ENCODE results near the gene SOHLH1.
"Not testable (repeated sequence)": the region's sequence is repeated elsewhere in the genome, so short reads cannot be mapped to it uniquely, and the experiment has no call there.

The SOHLH1 gene

DNA sequence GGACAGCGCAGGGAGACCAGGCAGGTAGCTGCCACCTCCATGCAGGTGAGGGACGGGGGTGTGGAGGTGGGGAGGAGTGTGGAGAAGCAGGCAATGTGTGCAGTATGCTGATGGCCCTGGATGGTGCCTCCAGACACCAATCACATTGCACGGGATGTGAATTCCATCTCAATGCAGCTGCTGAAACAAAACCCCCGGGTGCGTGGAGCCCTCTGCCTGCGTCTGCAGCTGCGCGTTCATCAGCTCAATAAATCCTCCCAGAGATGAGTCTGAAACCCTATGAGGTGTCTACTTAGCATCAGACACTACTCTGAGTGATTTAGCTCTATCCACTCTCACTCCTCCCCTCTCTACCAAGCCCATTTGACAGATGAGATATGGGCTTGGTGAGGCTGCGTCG, 10.3 kb downstream of the SOHLH1 start:
- no peak overlapping the region for H3K4me3 ChIP-seq (ENCODE audit: low read depth, low read length)
- DNase-seq (ENCODE audit: low read depth): no peak

GRCh38 chr9:135687216-135687615, 12.1 kb downstream of the SOHLH1 start:
- no peak for DNase-seq (ENCODE audit: low read depth)
- H3K4me3 ChIP-seq (ENCODE audit: low read depth, low read length): no peak overlapping the region

- H3K4me3 ChIP-seq (ENCODE audit: low read depth, low read length): no peak overlapping the region
- DNase-seq (ENCODE audit: low read depth): no peak
Observed at GRCh38 chr9:135684691-135685090, 14.6 kb downstream of the SOHLH1 start.

GRCh38 chr9:135683401-135684034, 15.8 kb downstream of the SOHLH1 start:
- no peak overlapping the region for H3K4me3 ChIP-seq (ENCODE audit: low read depth, low read length)
- no peak for DNase-seq (ENCODE audit: low read depth)

GRCh38 chr9:135681161-135681560, 18.1 kb downstream of the SOHLH1 start:
- H3K4me3 ChIP-seq (ENCODE audit: low read depth, low read length): no peak overlapping the region
- no peak for DNase-seq (ENCODE audit: low read depth)

GRCh38 chr9:135680056-135680455, 19.2 kb downstream of the SOHLH1 start:
- no peak for DNase-seq (ENCODE audit: low read depth)
- no peak overlapping the region for H3K4me3 ChIP-seq (ENCODE audit: low read depth, low read length)

- DNase-seq (ENCODE audit: low read depth): no peak
- no peak overlapping the region for H3K4me3 ChIP-seq (ENCODE audit: low read depth, low read length)
Observed at GRCh38 chr9:135678236-135679017, 20.9 kb downstream of the SOHLH1 start.

GRCh38 chr9:135677641-135678168, 21.6 kb downstream of the SOHLH1 start:
- no peak for DNase-seq (ENCODE audit: low read depth)
- no peak overlapping the region for H3K4me3 ChIP-seq (ENCODE audit: low read depth, low read length)

DNA sequence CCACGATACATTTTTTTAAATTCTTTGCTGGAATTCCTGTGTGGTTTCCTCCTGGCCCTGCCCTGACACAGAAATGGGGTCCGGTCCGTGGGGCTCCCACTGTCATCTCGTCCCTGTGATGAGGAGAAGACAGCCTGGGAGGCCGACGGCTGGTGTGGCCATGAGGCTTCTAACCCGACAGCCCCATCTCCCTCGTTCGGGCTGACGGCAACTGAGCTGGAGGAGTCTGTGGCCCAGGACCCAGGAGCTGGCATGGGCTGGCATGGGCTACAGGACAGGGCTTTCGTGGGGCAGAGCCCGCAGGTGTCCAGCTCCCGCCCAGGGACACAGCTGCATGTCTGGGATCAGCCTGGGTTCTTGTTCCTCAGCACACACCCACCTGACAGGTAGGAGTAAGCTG, 22.4 kb downstream of the SOHLH1 start:
- no peak for DNase-seq (ENCODE audit: low read depth)
- H3K4me3 ChIP-seq (ENCODE audit: low read depth, low read length): no peak overlapping the region

DNA sequence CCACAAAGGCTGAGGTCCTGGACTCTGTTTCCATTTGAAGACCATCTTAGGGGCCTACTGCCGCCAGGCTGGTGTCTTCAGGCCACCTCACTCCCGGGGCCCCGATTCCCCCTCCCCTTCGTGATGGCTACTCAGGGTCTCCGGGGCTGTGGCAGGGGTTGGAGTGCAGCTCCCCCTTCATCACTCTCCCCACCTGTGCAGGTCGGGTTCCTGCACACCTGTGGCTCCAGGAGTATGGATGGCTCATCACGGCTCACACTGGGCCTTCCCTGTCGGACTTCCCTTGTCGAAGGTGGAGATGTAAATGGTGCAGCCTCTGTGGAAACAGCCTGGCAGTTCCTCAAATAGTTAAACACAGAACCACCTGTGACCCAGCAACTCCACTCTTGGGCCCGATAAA, 24.3 kb downstream of the SOHLH1 start:
- DNase-seq (ENCODE audit: low read depth): no peak
- H3K4me3 ChIP-seq (ENCODE audit: low read depth, low read length): no peak overlapping the region

DNA sequence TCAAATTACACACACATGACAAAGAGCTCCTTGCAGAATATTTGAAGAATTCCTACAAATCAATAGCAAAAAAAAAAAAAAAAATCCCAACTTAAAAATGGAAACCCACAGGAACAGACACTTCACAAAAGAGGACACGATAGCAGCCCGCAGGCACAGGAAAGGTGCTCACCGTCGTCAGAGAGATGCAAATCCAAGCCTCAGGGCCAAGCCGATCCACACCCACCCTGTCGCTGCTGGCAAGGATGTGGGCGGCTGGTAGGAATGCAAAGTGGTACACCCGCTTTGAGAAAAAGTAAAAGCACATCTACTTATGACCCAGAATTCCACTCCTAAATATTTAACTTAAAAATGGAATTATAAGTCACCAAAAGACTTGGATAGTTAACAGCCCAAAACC, 25.3 kb downstream of the SOHLH1 start:
- no peak overlapping the region for H3K4me3 ChIP-seq (ENCODE audit: low read depth, low read length)
- DNase-seq (ENCODE audit: low read depth): no peak

DNA sequence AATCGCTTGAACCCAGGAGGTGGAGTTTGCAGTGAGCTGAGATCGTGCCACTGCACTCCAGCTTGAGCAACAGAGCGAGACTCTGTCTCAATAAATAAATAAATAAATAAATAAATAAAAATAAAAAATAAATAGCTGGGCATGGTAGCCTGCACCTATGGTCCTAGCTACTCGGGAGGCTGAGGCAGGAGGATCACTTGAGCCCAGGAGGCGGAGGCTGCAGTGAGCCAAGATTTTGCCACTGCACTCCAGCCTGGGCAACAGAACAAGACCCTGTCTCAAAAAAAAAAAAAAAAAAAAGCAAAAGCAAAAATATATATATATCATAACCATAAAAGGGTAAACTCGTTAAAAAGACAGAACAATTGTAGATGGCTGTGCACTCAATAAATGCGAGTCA, 26.5 kb downstream of the SOHLH1 start:
- H3K4me3 ChIP-seq (ENCODE audit: low read depth, low read length); DNase-seq (ENCODE audit: low read depth): not testable (repeated sequence)

GRCh38 chr9:135671591-135672041, 27.7 kb downstream of the SOHLH1 start:
- H3K4me3 ChIP-seq (ENCODE audit: low read depth, low read length): no peak overlapping the region
- DNase-seq (ENCODE audit: low read depth): no peak

DNA sequence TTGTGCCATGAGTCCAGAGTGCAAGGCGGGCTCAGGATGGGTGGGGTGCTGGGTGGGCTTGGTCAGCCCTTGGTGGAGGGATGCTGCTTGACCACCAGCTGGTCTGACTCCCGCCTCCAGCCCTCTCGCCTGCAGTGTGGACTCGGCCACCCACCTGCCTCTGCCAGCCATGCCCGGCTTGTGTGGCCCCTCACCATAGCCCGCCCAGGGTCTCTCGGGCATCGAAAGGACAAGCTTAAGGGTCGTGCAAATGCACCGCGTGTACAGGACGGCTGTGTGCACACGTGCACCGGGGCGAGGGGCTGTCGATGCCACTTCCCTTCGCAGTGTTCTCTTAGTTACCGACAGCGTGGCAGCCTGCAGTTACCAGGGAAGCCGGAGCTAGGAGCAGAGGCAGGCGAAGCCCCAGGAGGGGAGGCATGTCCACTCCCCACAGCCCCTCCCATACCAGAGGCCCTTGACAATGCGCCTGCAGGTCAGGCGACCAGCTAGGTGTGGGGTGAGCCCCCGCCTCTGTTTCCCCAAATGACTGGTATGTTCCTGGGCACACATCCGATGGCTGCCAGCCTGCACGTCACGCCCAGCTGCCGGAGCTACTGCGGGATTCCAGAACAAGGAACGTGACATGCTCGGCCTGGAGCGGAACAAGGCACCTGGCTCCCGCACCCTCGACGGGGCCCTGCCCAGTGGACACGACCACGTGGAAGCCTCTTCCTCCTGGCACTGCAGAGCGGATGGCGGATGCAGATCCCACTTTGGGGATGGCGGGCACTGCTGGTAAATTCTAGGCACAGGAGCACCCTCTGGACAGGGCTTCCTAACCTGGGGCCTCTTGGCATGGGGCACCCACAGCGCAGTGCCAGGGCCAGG, 28.3 kb downstream of the SOHLH1 start:
- DNase-seq (ENCODE audit: low read depth): no peak
- no peak overlapping the region for H3K4me3 ChIP-seq (ENCODE audit: low read depth, low read length)

- H3K4me3 ChIP-seq (ENCODE audit: low read depth, low read length): no peak overlapping the region
- no peak for DNase-seq (ENCODE audit: low read depth)
Observed at GRCh38 chr9:135669616-135670285, 29.5 kb downstream of the SOHLH1 start.

- DNase-seq (ENCODE audit: low read depth); H3K4me3 ChIP-seq (ENCODE audit: low read depth, low read length): not testable (repeated sequence)
Observed at GRCh38 chr9:135669018-135669417, 30.3 kb downstream of the SOHLH1 start.

DNA sequence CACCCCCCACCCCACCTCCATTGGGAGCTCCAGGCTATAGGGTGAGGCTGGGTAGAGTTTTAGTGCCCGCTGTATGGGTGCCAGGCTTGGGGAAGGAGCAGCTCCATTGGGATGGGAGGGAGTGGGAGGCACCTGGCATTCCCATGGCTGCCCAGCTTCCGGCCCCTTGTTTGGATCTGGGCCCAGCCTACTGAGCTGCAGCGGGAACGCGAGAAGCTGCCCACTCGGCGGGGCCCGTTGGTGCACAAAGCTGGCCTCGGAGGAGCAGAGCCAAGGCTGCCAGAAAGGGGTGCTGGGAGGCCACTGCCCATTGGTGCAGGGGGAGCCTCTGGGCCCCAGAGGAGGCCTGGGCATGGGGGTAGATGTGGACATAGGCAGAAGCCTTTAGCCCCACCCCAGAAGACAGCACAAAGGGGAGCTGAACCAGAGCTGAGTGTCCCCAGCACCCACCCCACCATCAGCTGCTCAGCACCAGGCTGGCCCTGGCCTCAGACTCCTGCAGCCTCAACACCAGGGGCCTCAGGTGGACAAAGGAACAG, 31.7 kb downstream of the SOHLH1 start:
- no peak overlapping the region for H3K4me3 ChIP-seq (ENCODE audit: low read depth, low read length)
- no peak for DNase-seq (ENCODE audit: low read depth)

GRCh38 chr9:135666534-135667462, 32.5 kb downstream of the SOHLH1 start:
- DNase-seq (ENCODE audit: low read depth): no peak

More at GRCh38 chr9:135666534-135667462, 32.5 kb downstream of the SOHLH1 start:
- no peak overlapping the region for H3K4me3 ChIP-seq (ENCODE audit: low read depth, low read length)
